ENCODE measurements around the gene HYAL1.

The HYAL1 gene

GRCh38 chr3:50327943-50328691 is 24.7 kb upstream of the HYAL1 start, which contains the start of gene TUSC2:
Gene TUSC2 (minus strand): TSS chr3:50328223. CDS start chr3:50328099, 124 bp downstream.
- H3K36me3 ChIP-seq (ENCODE audit: control insufficient read depth, insufficient read depth, low read length), result peaks cover 12% of the 10 kb centered on the region
- H3K27ac ChIP-seq (ENCODE audit: low read depth, low read length), result peak within 1 kb of the TSS; percentile 78
- H3K9ac ChIP-seq (ENCODE audit: low read length), result peak within 1 kb of the TSS; percentile 69
- peak within 1 kb of the TSS; percentile 81 for H3K4me3 ChIP-seq (ENCODE audit: low read length)
- peaks cover 13% of the 10 kb centered on the region for H3K4me1 ChIP-seq (ENCODE audit: control insufficient read depth, insufficient read depth, low read length)
- no peaks in the 10 kb centered on the region for H3K27me3 ChIP-seq (ENCODE audit: control insufficient read depth, insufficient read depth, low read length)

DNA sequence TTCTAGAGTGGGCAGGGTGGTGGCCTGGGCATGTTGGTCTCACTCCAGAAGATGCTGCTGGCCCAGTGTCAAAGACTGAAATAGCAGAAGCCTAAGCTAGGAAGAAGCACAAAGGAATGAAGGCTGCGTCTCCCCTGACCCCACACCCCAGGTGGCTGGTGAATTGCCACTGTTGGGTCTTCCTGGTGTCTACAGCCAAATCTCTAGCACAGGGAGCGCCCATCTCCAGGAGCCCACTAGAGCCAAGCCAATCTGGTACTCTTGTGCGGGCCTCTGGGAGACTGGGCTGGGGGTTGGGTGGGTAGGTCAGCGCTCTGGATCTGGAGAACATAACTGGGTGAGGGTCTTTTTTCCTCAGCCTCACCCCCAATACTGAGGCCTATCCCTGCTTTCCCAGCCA is 23.8 kb upstream of the HYAL1 start:
- Histone ChIP-seq H3K27ac (ENCODE audit: low read depth, low read length) (no peak overlapping the region), H3K4me1 (ENCODE audit: control insufficient read depth, insufficient read depth, low read length) (peaks cover 14% of the 10 kb centered on the region), H3K9ac (ENCODE audit: low read length) (peak overlapping the region; percentile 45), H3K36me3 (ENCODE audit: control insufficient read depth, insufficient read depth, low read length) (peaks cover 12% of the 10 kb centered on the region), H3K27me3 (ENCODE audit: control insufficient read depth, insufficient read depth, low read length) (no peaks in the 10 kb centered on the region), H3K4me3 (ENCODE audit: low read length) (peak overlapping the region; percentile 81)

- Histone ChIP-seq H3K27me3 (ENCODE audit: control insufficient read depth, insufficient read depth, low read length) (no peaks in the 10 kb centered on the region), H3K4me3 (ENCODE audit: low read length) (no peak overlapping the region), H3K36me3 (ENCODE audit: control insufficient read depth, insufficient read depth, low read length) (peaks cover 12% of the 10 kb centered on the region), H3K9ac (ENCODE audit: low read length) (no peak overlapping the region), H3K4me1 (ENCODE audit: control insufficient read depth, insufficient read depth, low read length) (peaks cover 17% of the 10 kb centered on the region), H3K27ac (ENCODE audit: low read depth, low read length) (no peak overlapping the region)
These were observed 22.8 kb upstream of the HYAL1 start for GRCh38 chr3:50326182-50326541.

GRCh38 chr3:50325497-50326181 is 22.3 kb upstream of the HYAL1 start:
- H3K4me3 ChIP-seq (ENCODE audit: low read length), result no peak overlapping the region
- H3K36me3 ChIP-seq (ENCODE audit: control insufficient read depth, insufficient read depth, low read length), result peaks cover 10% of the 10 kb centered on the region
- H3K27me3 ChIP-seq (ENCODE audit: control insufficient read depth, insufficient read depth, low read length), result no peaks in the 10 kb centered on the region
- H3K9ac ChIP-seq (ENCODE audit: low read length), result no peak overlapping the region
- H3K4me1 ChIP-seq (ENCODE audit: control insufficient read depth, insufficient read depth, low read length), result peaks cover 17% of the 10 kb centered on the region
- H3K27ac ChIP-seq (ENCODE audit: low read depth, low read length), result no peak overlapping the region

DNA sequence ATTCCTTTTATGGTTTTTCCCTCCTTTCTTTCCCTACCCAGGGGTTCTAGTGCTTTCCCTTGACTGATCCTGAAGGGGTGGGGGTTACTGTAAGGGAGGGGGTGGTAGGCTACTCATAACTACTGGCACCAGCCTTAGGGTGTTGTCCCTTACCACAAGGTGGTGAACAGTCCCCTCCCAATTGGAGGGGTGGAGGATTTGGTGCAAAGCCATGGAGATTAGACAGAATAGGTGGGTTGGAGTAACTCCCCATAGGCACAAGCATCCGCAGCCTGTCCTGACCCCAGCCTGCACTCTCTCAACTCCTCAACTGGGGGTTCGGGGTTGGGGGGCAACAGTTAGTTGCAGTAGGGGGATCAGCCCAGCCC is 21.7 kb upstream of the HYAL1 start:
- H3K9ac ChIP-seq (ENCODE audit: low read length), result no peak overlapping the region
- peaks cover 5% of the 10 kb centered on the region for H3K36me3 ChIP-seq (ENCODE audit: control insufficient read depth, insufficient read depth, low read length)
- H3K4me3 ChIP-seq (ENCODE audit: low read length), result no peak overlapping the region
- no peak overlapping the region for H3K27ac ChIP-seq (ENCODE audit: low read depth, low read length)
- peaks cover 22% of the 10 kb centered on the region for H3K4me1 ChIP-seq (ENCODE audit: control insufficient read depth, insufficient read depth, low read length)
- H3K27me3 ChIP-seq (ENCODE audit: control insufficient read depth, insufficient read depth, low read length), result no peaks in the 10 kb centered on the region

DNA sequence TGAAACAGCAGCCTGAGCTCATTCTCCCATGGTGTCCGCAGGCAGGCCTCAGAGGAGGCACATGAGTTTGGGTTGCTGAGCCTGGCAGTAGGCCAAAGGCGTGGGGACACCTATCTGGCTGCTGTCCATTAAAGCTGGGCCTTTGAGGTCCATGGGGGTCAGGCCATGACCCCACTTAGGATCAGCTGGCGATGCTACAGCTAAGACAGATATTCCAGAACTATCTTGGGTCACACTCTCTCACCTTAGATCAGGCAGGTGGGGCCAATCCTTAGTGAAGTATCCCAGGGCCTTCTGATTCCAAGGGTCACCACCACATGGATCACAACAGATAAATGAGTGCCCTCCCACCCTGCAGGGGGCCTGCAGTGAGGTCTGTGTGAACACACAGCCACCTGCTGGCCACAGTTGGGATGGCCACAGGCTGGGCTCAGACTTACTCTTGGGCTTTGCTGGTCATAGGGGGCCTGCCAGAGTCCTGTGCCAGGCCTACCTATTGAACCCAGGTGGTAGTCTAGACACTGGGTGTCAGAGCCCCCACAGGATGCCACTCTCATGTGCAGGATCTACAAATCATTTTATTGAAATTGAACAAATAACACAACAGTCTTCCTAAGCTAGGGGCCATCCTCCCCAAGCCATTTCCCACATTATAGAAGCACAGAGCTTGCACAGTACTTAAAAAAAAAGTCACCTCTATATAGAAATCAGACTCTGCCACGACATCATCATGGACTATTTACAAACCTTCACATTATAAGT is 21.2 kb upstream of the HYAL1 start:
- Histone ChIP-seq H3K4me3 (ENCODE audit: low read length) (no peak overlapping the region), H3K4me1 (ENCODE audit: control insufficient read depth, insufficient read depth, low read length) (peaks cover 26% of the 10 kb centered on the region), H3K27ac (ENCODE audit: low read depth, low read length) (peak overlapping the region; percentile 38), H3K36me3 (ENCODE audit: control insufficient read depth, insufficient read depth, low read length) (peaks cover 5% of the 10 kb centered on the region), H3K9ac (ENCODE audit: low read length) (no peak overlapping the region), H3K27me3 (ENCODE audit: control insufficient read depth, insufficient read depth, low read length) (no peaks in the 10 kb centered on the region)

DNA sequence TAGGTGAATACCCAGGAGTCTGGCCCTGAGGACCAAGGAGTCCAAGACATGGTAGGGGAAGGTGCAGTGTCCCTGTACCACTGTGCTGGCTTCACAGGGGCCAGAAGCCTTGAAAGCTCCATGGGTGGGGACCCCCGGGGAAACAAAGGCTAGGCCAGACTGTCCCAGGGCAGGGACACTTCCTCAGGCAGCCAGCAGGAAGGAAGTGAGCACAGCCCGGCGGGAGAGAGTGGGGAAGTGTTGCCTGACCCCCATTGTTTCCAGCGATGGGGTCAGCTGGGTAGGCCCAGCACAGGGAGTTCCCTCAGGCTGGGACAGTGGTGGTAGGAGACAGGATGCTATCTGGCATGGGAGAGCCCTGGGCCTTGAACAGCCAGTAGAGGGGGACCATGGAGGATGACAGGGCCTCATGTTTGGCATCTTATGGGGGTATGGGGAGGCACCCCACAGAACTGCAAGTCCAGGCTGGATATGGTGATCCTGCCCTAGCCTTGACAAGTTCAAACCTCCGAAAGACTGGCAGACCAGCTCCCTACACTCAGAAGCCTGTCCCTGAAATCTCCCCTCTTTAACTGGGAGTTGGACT is 20.3 kb upstream of the HYAL1 start:
- no peaks in the 10 kb centered on the region for H3K27me3 ChIP-seq (ENCODE audit: control insufficient read depth, insufficient read depth, low read length)
- peaks cover 7% of the 10 kb centered on the region for H3K36me3 ChIP-seq (ENCODE audit: control insufficient read depth, insufficient read depth, low read length)
- peak overlapping the region; percentile 38 for H3K27ac ChIP-seq (ENCODE audit: low read depth, low read length)
- no peak overlapping the region for H3K4me3 ChIP-seq (ENCODE audit: low read length)
- peaks cover 33% of the 10 kb centered on the region for H3K4me1 ChIP-seq (ENCODE audit: control insufficient read depth, insufficient read depth, low read length)
- no peak overlapping the region for H3K9ac ChIP-seq (ENCODE audit: low read length)

GRCh38 chr3:50323092-50323600 is 19.8 kb upstream of the HYAL1 start:
- no peak overlapping the region for H3K4me3 ChIP-seq (ENCODE audit: low read length)
- no peaks in the 10 kb centered on the region for H3K27me3 ChIP-seq (ENCODE audit: control insufficient read depth, insufficient read depth, low read length)
- peaks cover 27% of the 10 kb centered on the region for H3K4me1 ChIP-seq (ENCODE audit: control insufficient read depth, insufficient read depth, low read length)
- H3K9ac ChIP-seq (ENCODE audit: low read length), result no peak overlapping the region
- H3K27ac ChIP-seq (ENCODE audit: low read depth, low read length), result peak overlapping the region; percentile 96
- peaks cover 10% of the 10 kb centered on the region for H3K36me3 ChIP-seq (ENCODE audit: control insufficient read depth, insufficient read depth, low read length)

- H3K36me3 ChIP-seq (ENCODE audit: control insufficient read depth, insufficient read depth, low read length), result peaks cover 10% of the 10 kb centered on the region
These were observed 19.2 kb upstream of the HYAL1 start, which contains the start of gene HYAL2 for GRCh38 chr3:50322386-50323091. Gene HYAL2 (minus strand): TSS chr3:50322745. CDS start chr3:50320489, 2,256 bp downstream.

DNA sequence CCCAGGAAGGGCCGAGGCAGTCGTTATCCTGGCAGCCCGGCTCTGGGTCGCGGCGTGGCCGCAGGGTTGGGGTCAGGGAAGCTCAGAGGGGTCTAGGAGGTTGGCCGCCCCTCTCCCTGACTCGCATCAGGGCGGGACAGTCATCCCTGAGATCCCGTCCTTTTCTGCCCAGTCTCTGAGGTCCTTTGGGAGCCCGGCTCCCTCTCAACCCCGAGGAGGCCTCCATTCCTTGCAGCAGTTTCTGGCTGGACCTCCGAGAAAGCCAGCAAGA is 18.7 kb upstream of the HYAL1 start:
- peaks cover 10% of the 10 kb centered on the region for H3K36me3 ChIP-seq (ENCODE audit: control insufficient read depth, insufficient read depth, low read length)
- no peaks in the 10 kb centered on the region for H3K27me3 ChIP-seq (ENCODE audit: control insufficient read depth, insufficient read depth, low read length)
- no peak overlapping the region for H3K9ac ChIP-seq (ENCODE audit: low read length)
- peak overlapping the region; percentile 94 for H3K4me3 ChIP-seq (ENCODE audit: low read length)
- peaks cover 22% of the 10 kb centered on the region for H3K4me1 ChIP-seq (ENCODE audit: control insufficient read depth, insufficient read depth, low read length)
- peak overlapping the region; percentile 96 for H3K27ac ChIP-seq (ENCODE audit: low read depth, low read length)

More at GRCh38 chr3:50322386-50323091, 19.2 kb upstream of the HYAL1 start, which contains the start of gene HYAL2:
- Histone ChIP-seq H3K27me3 (ENCODE audit: control insufficient read depth, insufficient read depth, low read length) (no peaks in the 10 kb centered on the region), H3K27ac (ENCODE audit: low read depth, low read length) (peak within 1 kb of the TSS; percentile 96), H3K4me1 (ENCODE audit: control insufficient read depth, insufficient read depth, low read length) (peaks cover 27% of the 10 kb centered on the region), H3K4me3 (ENCODE audit: low read length) (peak within 1 kb of the TSS; percentile 94), H3K9ac (ENCODE audit: low read length) (peak within 1 kb of the TSS; percentile 93)

DNA sequence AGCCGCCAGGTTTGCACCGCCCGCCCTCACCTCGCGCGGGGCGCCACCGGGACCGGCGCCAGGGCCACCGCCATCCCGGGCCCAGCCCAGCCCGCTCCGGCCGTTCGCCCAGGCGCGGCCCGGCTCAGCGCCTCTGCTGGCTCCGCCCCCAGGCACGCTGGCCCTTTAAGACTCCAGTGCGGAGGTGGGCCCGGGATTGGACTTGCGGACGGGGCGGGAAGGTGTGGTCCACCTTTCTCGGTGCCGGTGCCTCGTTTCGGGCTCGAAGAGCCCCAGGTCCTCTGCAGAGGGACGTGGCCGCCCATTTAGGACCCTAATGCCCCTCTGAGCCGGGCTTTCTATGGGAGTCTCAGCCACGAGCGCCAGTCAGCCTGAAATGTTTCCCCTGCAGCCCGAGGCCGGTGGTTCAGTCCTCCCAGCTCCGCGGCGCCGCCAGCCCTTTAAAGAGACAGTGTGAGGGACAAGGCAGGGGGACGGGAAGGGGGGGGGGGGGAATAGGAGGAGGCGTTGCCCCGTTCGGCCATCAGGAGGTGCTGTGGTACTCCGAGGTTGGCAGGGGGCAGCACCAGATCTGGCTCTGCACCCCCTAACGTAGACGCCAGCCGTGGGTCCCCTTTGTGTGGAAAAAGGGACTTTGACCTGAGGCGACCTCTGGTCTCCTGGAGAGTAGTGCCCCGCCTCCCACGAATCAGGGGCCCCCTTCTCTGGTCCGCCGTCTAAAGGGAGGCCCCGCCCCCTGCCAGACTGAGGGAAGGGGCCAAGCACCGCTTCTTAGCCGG is 18.2 kb upstream of the HYAL1 start:
- Histone ChIP-seq H3K27ac (ENCODE audit: low read depth, low read length) (peak overlapping the region; percentile 96), H3K9ac (ENCODE audit: low read length) (peak overlapping the region; percentile 93), H3K36me3 (ENCODE audit: control insufficient read depth, insufficient read depth, low read length) (peaks cover 13% of the 10 kb centered on the region), H3K4me3 (ENCODE audit: low read length) (peak overlapping the region; percentile 94), H3K27me3 (ENCODE audit: control insufficient read depth, insufficient read depth, low read length) (no peaks in the 10 kb centered on the region), H3K4me1 (ENCODE audit: control insufficient read depth, insufficient read depth, low read length) (peaks cover 21% of the 10 kb centered on the region)
